HG03469 (cell line): ENCODE results near the gene HPN.

Experiments
- ATAC-seq: cut with Tn5 transposase; IDR thresholded peaks from one replicate; pipeline ENCODE4 v1.9.1; 2021; ENCODE audit warnings: mild to moderate bottlenecking, moderate library complexity, moderate number of reproducible peaks; ENCODE audit not compliant: unreplicated experiment

HPN gene

DNA sequence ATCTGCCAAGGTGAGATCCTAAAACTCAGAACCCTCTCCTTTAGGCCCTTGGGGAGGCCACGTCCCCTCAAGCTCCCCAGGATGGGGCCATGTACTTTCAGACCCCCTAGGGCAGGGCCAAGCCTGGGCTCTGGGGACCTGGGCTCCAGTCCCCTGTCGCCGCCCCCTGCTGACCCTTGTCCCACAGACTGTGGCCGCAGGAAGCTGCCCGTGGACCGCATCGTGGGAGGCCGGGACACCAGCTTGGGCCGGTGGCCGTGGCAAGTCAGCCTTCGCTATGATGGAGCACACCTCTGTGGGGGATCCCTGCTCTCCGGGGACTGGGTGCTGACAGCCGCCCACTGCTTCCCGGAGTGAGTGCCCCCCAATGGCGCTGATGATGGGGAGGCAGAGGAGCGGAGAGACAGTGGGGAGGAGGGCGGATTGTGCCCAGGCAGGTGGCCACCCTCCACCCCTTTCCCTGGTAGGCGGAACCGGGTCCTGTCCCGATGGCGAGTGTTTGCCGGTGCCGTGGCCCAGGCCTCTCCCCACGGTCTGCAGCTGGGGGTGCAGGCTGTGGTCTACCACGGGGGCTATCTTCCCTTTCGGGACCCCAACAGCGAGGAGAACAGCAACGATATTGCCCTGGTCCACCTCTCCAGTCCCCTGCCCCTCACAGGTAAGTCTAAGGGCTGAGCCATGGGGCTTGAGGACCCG, 18.8 kb downstream of the HPN start:
- no peak for ATAC-seq

DNA sequence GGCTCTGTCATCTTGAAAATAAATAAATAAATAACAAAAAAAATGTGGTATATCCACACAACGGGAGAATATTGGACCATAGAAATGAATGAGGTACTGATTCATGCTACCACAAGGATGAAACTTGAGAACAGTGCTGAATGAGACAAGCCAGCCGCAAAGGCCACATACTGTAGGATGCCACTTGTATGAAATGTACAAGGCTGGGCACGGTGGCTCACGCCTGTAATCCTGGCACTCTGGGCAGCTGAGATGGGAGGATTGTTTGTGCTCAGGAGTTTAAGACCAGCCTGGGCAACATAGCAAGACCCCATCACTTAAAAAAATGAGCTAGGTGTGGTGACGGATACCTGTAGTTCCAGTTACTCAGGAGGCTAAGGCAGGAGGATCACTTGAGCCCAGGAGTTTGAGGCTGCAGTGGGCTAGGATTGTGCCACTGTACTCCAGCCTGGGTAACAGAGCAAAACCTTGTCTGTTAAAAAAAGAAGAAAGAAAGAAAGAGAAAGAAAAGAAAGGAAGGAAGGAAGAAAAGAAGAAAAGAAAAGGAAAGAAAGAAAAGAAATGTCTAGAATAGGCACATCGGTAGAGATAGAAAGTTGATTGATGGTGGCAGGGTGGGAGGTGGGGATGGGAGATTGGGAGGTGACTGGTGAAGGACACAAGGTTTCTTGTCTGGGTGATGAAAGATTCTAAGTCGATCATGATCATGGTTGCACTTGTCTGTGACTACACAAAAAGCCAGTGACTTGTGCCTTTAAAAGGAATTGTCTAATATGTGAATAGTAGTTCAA, 20.3 kb downstream of the HPN start:
- ATAC-seq, result no peak

DNA sequence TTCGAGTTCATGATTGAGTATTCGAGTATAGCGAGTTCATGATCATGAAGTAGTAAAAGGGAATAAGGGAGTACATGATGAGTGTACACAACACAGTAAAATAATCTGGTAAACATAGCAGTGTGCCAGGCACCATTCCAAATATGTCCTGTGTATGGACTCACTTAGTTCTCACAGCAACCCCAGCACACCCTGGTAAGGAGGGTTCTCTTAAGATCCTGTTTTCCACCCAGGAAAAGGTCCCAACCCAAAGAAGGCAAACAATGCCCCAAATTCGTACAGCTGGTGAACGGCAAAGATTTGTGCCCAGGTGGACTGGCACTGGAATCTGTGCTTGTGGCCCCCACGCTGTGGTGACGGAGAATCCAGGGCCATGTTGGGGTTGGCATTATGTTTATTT, 21.4 kb downstream of the HPN start:
- no peak for ATAC-seq

DNA sequence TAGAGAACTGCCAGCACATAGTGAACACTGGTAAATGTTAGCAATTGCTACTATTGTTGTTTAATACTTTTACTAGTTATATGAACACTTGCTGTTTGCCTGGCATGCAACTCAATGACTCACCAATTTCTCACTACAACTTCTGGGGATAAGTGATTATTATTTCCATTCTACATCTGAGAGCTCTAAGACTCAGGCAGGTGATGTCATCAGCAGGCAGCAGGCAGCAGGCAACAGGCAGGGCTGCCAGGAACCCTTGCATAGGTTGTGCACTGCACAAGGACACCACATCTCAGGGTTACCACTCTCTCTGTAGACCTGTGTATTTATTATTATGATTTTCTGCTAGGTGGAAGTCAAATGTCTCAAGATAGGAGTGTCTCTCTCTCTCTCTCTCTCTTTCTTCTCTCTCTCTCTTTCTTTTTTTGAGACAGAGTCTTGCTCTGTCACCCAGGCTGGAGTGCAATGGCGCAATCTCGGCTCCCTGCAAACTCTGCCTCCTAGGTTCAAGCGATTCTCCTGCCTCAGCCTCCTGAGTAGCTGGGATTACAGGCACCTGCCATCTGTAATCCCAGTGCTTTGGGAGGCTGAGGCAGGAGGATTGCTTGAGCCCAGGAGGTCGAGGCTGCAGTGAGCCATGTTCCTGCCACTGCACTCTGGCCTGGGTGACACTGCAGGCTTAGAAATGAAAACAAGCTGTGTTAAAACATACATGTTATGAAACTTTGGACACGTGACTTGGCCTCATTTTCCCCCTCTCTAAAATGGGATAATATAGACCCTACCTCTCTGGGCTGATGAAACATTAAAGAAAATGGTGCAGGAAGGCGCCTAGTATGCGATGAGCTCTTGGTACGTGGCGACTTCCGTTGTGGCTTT, 22.7 kb downstream of the HPN start:
- ATAC-seq, result no peak

DNA sequence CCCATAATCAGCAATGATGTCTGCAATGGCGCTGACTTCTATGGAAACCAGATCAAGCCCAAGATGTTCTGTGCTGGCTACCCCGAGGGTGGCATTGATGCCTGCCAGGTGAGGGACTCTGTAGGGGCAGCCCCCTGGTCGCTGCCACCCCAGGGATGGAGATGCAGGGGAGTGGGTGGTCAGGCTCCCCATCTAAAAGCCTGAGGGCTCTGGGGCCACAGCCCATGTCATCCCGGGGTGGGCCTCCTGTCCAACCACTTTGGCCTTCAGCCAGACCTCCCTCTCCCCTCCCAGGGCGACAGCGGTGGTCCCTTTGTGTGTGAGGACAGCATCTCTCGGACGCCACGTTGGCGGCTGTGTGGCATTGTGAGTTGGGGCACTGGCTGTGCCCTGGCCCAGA, 24.1 kb downstream of the HPN start:
- no peak for ATAC-seq

DNA sequence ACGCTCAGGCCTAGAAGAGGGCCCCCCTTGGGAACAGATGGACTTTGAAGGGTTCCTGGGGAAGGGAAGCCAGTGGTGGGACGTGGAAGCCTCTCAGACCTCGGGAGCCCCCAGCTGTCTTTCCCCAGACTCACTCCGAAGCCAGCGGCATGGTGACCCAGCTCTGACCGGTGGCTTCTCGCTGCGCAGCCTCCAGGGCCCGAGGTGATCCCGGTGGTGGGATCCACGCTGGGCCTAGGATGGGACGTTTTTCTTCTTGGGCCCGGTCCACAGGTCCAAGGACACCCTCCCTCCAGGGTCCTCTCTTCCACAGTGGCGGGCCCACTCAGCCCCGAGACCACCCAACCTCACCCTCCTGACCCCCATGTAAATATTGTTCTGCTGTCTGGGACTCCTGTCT, 24.6 kb downstream of the HPN start:
- ATAC-seq, result no peak

DNA sequence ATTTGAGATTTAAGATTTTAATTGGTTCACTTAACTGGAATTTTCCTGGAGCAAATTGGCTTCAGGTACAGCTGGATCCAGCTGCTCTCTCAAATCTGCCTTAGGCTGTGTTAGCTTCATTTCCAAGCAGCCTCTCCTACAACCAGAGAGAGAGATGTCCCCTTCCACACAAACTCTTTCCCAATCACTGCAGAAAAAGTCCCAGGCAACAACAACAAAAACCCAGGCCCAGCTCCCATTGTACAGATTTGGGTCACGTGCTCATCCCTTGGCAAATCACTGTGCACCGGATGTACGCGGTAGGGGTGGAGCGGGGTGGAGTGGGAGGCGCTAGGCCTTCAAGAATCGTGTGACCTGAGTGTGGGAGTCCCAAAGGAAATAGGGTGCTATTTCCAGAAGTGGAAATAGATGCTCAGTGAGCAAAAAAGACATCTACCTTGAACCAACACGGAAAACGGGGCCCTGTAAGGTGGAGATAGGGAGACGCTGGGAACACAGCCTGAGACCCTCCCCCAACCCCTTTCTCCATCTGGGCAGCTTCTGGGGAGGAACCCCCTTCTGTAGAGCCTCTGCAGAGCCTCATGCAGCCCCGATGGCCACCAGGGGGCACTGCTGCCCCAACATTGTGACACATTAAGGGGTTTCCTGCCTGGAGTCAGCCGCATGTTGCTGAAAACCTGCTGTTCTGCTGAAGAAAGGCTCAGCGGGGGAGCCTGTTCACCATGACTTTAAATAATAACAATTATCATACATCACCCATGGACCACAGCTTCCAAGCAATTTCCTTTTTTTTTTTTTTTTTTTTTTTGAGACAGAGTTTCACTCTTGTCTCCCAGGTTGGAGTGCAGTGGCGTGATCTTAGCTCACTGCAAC, 25.4 kb downstream of the HPN start:
- ATAC-seq, result no peak

DNA sequence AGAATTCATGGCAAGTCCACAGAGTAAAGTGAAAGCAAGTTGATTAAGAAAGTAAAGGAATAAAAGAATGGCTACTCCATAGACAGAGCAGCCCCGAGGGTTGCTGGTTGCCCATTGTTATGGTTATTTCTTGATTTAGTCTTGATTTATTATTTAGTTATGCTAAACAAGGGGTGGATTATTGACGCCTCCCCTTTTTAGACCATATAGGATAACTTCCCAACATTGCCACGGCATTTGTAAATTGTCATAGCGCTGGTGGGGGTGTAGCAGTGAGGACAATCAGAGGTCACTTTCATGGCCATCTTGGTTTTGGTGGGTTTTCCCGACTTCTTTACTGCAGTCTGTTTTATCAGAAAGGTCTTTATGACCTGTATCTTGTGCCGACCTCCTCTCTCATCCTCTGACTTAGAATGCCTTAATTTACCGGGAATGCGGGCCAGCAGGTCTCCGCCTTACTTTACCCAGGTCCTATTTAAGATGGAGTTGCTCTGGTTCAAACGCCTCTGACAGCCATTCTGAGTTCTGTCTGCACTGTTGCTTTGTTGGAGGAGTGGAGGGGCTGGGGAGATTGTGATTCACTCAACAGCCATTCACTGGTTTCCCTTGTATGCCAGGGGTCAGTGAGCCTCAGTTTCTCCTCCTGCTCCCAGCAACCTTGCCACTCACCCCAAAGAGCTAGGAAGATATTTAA, 27.6 kb downstream of the HPN start:
- ATAC-seq, result no peak

DNA sequence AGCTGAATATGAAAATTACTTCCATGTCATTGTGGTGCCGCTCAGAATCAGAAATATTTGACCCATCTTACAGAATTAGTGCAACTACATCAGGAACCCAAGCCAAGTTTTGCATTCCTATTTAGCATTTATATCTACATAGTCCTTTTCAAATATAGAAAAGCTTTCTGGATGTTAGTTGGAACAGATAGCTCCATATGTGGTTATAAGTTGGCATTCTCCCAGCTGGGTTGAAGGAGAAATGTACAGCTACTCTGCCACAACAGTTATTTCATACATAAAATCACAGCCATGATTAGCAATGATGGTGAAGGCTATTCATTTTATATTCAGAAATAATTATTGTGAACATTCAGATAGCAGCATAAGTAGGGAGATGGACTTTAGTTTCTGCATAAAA, 28.2 kb downstream of the HPN start:
- ATAC-seq, result no peak

DNA sequence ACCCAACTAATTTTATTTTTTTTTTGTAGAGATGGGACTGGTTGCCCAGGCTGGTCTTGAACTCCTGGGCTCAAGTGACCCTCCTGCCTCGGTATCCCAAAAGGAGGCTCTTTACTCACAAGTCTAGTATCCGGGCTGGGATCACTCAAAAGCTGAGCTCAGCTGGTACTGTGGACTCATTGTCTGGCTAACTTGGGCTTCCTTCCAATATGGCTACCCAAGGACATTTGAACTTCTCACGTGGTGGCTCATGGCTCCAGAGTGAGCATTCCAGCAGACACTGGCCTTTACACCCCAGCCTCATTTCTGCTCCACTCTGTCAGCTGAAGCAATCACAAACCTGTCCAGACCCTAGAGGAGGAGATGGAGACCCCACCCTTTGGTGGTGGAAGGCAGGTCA, 28.9 kb downstream of the HPN start:
- no peak for ATAC-seq

DNA sequence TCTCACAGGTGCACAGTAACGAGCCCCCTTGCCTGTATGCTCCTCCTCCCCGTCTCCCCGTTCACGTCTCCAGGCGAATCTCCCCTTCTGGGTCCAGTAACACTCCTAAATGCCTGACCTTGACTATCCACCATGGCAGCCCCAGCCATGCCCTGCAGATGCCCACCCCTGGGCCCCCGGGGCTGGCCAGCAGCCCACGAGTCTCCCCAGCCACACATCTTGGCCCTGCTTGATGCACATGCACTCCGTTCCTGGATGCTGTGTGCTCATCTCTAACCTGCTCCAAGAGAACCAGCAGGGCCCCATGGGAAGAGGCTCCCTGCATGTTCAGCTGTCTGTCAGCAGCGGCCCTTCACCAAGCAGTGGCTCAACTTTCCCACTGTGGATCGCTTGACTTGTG, 32.0 kb downstream of the HPN start:
- no peak for ATAC-seq

DNA sequence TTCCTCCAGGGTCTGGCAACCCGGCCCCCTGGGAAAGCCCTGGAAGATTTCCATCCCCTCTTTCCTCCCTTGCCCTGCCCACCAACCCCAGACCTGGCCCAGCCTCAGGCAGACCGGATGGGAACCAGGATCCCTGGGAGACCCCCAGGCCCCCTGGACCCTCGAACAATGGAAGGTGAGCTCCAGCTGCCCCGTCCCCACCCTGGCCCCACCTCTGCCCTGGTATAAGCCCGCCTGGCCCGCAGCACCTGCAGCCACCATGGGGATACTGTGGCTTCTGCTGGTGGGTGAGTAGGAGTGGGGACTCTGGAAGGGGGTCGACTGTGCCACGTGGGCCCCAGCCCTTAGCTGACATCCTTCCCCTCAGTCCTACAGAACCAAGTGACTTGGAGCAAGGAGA, 32.4 kb downstream of the HPN start:
- ATAC-seq, result no peak

DNA sequence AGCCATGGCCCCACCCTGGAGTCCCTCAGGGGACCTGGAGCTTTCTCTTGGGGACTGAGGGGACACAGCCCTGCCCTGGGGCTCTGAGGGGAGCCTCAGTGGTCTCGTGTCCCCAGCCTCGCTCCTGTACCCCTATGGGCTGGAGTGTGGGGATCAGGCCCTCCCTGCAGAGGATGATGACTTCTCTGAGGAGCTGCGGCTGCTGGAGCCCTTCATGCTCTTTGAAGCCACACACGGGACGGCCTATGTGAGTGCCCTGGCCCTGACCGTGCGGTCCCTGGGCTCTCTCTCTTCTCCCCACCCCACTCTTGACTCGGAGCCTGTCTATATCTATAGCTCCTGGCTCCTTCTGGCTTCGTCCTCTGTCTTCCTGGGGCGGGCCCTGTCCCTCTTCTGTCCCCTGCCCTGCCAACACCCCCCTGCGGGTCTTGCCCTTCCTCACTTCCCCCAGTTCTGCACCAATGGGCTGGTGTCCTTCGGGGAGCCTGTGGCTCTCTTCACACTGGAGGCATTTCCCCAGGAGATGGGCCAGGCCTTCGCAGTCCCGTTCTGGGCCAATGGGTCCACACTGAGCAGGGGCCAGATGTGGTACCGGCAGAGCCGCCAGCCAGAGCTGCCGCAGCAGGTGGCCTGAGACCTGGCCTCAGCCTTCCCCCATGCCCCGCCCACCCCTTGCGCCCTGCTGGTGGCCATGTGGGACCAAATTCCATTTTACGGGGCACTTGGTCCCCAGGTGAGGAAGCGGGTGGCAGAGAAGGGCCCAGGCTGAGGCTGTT, 33.1 kb downstream of the HPN start:
- no peak for ATAC-seq

DNA sequence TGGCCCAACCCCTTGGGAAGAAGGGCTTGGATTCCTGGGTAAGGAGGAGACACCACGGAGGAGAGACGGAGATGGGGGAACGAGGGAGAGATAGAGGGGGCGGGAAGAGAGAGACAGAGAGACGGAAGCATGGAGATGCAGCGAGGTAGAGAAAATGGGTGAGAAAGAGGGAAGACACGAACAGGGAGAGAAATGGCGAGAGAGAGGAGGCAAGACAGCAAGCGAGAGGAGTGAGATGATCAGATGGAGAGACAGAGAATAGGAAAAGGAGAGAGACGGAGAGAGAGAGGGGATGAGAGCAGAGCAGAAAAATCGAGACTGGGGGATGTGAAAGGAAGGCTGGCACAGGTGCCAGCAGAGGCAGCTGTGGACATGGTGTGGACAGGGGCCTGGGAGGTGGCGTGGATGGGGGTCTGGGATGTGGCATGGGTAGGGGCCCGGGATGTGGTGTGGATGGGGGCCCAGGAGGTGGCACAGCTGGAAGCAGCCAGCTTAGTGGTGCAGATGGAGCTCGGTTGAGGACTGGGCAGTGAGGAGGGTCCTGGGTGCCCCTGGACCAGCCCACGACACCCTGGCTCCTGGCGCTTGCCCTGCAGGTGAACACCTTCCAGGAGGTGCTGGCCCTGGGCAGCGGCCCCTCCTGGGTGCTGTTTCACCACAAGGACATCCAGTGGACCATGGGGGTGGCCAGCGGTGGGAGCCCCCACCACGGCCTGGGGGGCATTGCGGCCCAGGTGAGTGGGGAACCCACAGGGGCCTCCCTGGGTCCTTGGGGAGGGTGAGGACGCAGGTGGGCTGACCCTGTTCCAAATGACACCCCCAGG, 33.9 kb downstream of the HPN start:
- no peak for ATAC-seq

DNA sequence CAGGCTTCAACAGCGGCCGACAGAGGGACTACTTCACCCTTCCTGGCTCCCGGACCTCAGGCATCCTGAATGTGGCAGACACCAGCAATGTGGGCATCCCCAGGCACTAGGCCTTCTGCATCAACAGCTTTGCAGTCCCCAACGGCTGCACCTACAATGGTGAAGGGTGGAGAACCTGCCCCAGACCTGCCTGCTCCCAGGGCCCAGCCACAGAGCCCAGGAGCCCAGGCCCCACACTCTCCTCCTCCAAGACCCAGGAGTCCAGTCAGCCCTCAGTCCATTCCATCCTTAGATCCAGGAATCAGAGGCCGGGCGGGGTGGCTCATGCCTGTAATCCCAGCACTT, 34.5 kb downstream of the HPN start:
- ATAC-seq, result no peak

DNA sequence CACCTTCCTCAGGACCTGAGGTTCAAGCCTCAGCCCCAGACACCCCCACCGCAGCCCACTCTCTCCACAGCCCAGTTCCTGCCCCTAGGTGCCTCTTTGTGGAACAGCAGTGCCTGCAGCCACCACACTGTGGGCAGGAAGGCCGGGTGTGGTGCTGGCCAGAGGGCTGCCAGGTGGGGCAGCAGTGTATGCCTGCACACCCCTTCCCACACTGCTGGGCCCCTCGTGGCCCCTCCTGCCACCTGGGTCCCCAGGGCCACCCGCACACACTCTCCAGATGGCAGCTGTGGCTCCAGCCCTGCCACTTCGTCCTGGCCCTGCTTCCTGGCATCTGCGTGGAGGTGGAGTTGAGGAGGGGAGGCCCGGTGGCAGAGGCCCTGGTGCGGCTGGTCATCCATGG, 35.1 kb downstream of the HPN start:
- no peak for ATAC-seq

DNA sequence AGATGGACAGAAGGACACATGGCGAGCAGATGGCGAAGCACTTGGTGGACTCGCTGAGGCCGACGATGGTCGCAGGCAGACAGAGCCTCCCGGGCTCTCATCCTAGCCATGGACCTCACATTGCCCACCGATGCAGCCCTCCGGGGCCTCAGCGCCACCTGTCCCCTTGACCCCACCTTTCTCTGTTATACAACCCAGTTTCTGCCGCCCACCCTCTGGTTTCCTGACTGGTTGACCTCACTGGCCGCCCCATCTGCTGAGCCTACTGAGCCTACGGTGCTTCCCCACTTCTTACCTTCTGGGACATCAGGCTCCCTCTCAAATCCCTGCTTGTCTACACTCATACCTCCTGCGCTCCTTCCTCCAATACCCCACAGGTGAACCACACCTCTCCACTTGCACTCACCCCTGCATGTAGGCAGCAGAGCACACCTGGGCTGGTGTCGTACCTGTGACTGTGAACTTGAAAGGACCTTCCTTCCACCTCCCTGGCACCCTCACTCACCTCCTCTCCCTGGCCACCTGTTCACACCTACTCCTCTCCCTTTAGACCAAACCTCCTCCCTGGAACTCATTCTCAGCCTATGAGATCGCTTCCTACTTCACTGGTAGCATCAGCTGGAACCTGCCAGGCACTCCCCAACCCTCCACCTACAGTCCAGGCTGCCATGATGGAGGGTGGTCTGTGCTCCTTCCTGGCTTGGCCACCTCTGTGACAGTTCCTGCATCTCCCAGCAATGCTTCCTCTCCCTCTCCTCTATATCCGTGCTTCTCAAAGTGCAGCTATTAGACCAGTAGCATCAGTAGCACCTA, 36.1 kb downstream of the HPN start:
- ATAC-seq, result no peak

DNA sequence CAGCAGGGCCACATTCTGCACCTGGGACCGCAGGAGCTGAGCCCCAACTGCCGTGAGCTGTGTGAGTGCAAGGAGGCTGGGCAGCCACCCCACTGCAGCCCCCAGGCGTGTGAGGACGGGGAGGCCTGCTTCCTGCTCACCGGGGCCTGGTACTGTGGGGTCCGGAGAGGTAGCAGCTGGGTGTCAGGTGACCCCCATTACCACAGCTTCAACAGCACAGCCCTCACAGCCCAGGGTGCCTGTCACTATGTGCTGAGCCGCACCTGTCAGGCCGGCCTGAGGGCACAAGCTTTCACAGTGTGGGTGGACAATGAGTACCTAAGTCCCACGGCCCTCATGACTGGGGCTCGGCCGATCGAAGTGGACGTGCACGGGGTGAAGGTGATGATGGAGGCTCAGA, 38.3 kb downstream of the HPN start:
- no peak for ATAC-seq
